Activated T-cell treated with anti-CD3 and anti-CD28 coated beads, Interleukin-2, amount 50 U/mL, for 24 hours (primary cell): ENCODE measurements around the gene MMP24OS.

Experiments
- DNase-seq: peaks from one replicate; pipeline ENCODE4 v3.0.0-alpha.2; 2020
- H3K27ac Mint-ChIP-seq: 2 replicates; pipeline ENCODE4 v1.8.0; 2020; ENCODE audit warnings: mild to moderate bottlenecking, mixed read lengths
- H3K27me3 Mint-ChIP-seq: 2 replicates; pipeline ENCODE4 v1.8.0; 2020; ENCODE audit warnings: mixed read lengths
- H3K36me3 Mint-ChIP-seq: 2 replicates; pipeline ENCODE4 v1.8.0; 2020; ENCODE audit warnings: low read depth, mixed read lengths
- H3K4me1 Mint-ChIP-seq: 2 replicates; pipeline ENCODE4 v1.8.0; 2020; ENCODE audit warnings: low read depth, mixed read lengths
- H3K4me3 Mint-ChIP-seq: 2 replicates; pipeline ENCODE4 v1.8.0; 2020; ENCODE audit warnings: mild to moderate bottlenecking, moderate library complexity, mixed read lengths
- H3K9me3 Mint-ChIP-seq: 2 replicates; pipeline ENCODE4 v1.8.0; 2020; ENCODE audit warnings: mixed read lengths

MMP24OS gene

DNA sequence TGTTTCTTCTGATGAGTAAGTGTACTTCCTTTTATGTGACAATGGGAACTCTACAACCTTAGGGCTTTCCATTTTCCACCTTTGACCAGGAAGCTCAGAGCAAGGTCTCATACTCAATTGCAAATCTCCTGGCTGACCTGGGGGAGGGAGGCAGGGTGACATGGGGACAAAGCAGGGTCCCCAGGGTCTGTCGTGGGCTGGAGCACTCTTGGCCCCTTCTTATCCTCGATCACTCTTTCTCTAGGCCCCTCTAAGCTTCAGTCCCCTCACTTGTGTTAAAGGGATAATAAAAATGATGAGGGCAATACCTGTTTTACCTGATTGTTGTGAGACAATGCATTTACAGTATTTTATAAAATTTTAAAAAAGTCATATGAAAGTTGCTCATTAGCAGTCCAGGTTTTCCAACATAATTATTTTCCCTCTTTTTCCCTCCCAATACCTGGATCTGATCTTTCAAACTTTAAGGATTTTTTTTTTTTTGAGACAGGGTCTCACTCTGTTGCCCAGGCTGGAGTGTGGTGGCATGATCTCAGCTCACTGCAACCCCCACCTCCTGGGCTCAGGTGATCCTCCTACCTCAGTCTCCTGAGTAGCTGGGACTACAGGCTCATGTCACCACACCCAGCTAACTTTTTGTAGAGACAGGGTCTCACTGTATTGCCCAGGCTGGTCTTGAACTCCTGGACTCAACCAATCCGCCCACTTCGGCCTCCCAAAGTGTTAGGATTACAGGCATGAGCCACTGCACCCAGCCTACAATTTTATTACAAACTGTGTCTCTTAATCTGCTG, 22.7 kb upstream of the MMP24OS start:
- no peak overlapping the region for H3K27ac Mint-ChIP-seq
- no peaks in the 10 kb centered on the region for H3K9me3 Mint-ChIP-seq
- peaks cover 11% of the 10 kb centered on the region for H3K36me3 Mint-ChIP-seq
- no peak overlapping the region for H3K4me3 Mint-ChIP-seq
- H3K27me3 Mint-ChIP-seq = no peaks in the 10 kb centered on the region
- no peak for DNase-seq
- peaks cover 37% of the 10 kb centered on the region for H3K4me1 Mint-ChIP-seq

DNA sequence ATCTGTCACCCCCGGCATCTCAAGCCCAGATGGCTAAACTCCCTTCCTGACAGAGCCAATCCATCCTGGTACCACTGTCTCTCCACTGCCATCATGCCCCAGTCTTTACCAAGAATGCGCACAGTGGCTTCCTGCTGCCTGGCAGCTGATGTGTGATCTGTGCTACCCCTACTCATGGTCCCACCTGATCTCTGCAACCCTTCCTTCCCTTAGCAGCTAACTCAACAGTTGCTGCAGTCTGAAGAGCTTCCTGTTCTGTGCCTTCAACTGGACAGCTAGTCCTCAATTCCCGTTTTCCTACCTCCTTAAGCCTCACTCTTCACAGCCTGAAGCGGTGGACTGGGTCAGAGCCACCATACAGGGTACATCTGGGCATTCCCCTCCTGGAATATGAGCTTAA, 21.9 kb upstream of the MMP24OS start:
- H3K27me3 Mint-ChIP-seq = no peaks in the 10 kb centered on the region
- peaks cover 28% of the 10 kb centered on the region for H3K4me1 Mint-ChIP-seq
- no peaks in the 10 kb centered on the region for H3K9me3 Mint-ChIP-seq
- no peak overlapping the region for H3K27ac Mint-ChIP-seq
- peaks cover 4% of the 10 kb centered on the region for H3K36me3 Mint-ChIP-seq
- H3K4me3 Mint-ChIP-seq = no peak overlapping the region
- no peak for DNase-seq

- Mint-ChIP-seq H3K27me3 (no peaks in the 10 kb centered on the region), H3K9me3 (no peaks in the 10 kb centered on the region), H3K4me3 (no peak overlapping the region), H3K27ac (no peak overlapping the region), H3K36me3 (no peaks in the 10 kb centered on the region), H3K4me1 (peaks cover 13% of the 10 kb centered on the region)
- DNase-seq = no peak
These were observed 20.3 kb upstream of the MMP24OS start for GRCh38 chr20:35298264-35298663.

GRCh38 chr20:35297740-35298139, 19.8 kb upstream of the MMP24OS start:
- Mint-ChIP-seq H3K4me3 (no peak overlapping the region), H3K36me3 (no peaks in the 10 kb centered on the region), H3K4me1 (peaks cover 8% of the 10 kb centered on the region), H3K27ac (no peak overlapping the region), H3K27me3 (no peaks in the 10 kb centered on the region), H3K9me3 (no peaks in the 10 kb centered on the region)
- DNase-seq = no peak

- DNase-seq = no peak
- no peaks in the 10 kb centered on the region for H3K9me3 Mint-ChIP-seq
- H3K4me1 Mint-ChIP-seq = peaks cover 3% of the 10 kb centered on the region
- H3K27me3 Mint-ChIP-seq = no peaks in the 10 kb centered on the region
- H3K36me3 Mint-ChIP-seq = no peaks in the 10 kb centered on the region
- H3K4me3 Mint-ChIP-seq = no peak overlapping the region
- no peak overlapping the region for H3K27ac Mint-ChIP-seq
These were observed 19.2 kb upstream of the MMP24OS start for GRCh38 chr20:35297155-35297554.

DNA sequence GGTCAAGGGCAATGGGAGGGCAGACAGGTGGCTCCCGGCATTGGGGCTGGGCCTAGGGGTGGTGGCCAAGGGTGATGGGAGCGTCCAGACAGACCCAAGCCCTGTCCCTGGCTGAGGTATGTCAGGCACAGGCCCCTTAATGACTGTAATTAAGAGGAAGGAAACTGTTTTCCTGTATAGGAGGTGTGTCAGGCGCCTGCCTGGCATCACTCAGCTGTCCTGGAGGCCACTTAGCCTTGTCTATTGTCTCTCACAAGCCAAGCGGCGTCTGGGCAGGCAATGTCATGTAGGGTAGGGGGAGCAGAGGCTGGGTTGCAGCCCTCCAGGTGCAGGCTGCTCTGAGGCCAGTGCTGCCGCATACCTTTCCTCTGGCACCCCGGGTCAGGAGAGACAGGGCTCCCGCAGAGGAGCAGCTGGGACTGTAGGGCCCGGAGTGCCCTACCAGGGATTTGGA, 18.2 kb upstream of the MMP24OS start:
- Mint-ChIP-seq H3K9me3 (no peaks in the 10 kb centered on the region), H3K27ac (no peak overlapping the region), H3K27me3 (no peaks in the 10 kb centered on the region), H3K4me1 (no peaks in the 10 kb centered on the region), H3K36me3 (no peaks in the 10 kb centered on the region), H3K4me3 (no peak overlapping the region)
- DNase-seq = no peak

DNA sequence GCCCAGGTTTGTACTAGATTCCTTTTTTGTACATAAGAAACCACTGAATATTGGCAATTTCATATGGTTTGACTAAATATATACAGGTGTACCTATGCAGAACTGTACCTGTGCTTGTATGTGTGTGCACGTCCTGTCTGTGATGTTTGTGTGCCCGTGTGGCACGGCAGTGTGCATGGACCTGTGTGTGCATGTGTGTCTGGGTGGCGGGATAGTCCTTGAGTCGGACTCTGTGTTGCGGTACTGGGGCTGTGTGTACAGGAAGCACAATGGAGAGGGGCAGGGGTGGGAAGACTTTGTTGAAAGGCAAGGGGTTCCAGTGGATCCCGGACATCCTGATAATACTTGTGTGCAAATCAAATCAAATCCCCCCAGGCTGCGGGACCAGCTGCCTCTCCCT, 17.8 kb upstream of the MMP24OS start:
- no peaks in the 10 kb centered on the region for H3K4me1 Mint-ChIP-seq
- no peak overlapping the region for H3K27ac Mint-ChIP-seq
- no peak overlapping the region for H3K4me3 Mint-ChIP-seq
- no peak for DNase-seq
- no peaks in the 10 kb centered on the region for H3K36me3 Mint-ChIP-seq
- no peaks in the 10 kb centered on the region for H3K27me3 Mint-ChIP-seq
- H3K9me3 Mint-ChIP-seq = no peaks in the 10 kb centered on the region

DNA sequence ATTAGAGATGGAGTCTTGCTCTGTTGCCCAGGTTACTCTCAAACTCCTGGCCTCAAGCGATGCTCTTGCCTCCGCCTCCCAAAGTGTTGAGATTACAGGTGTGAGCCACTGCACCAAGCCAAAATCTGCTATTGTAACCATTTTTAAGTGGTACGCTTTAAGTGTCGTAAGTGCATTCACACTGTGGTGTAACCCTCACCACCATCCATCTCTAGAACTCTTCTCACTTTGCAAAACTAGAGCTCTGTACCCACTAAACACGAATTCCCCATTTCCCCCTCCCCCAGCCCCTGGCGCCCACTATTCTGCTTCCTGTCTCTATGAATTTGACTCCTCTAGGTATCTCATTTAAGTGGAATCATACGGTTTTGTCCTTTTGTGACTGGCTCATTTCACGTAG, 17.1 kb upstream of the MMP24OS start:
- no peak overlapping the region for H3K4me3 Mint-ChIP-seq
- H3K27ac Mint-ChIP-seq = no peak overlapping the region
- no peaks in the 10 kb centered on the region for H3K9me3 Mint-ChIP-seq
- no peaks in the 10 kb centered on the region for H3K27me3 Mint-ChIP-seq
- no peak for DNase-seq
- no peaks in the 10 kb centered on the region for H3K4me1 Mint-ChIP-seq
- H3K36me3 Mint-ChIP-seq = no peaks in the 10 kb centered on the region

- Mint-ChIP-seq H3K27me3 (no peaks in the 10 kb centered on the region), H3K9me3 (no peaks in the 10 kb centered on the region), H3K4me3 (no peak overlapping the region), H3K27ac (no peak overlapping the region), H3K4me1 (no peaks in the 10 kb centered on the region), H3K36me3 (no peaks in the 10 kb centered on the region)
- DNase-seq = no peak
These were observed 16.4 kb upstream of the MMP24OS start for GRCh38 chr20:35294293-35294685.

GRCh38 chr20:35293303-35294292, 15.7 kb upstream of the MMP24OS start:
- Mint-ChIP-seq H3K27ac (no peak overlapping the region), H3K4me3 (no peak overlapping the region), H3K4me1 (no peaks in the 10 kb centered on the region), H3K27me3 (no peaks in the 10 kb centered on the region), H3K36me3 (no peaks in the 10 kb centered on the region), H3K9me3 (no peaks in the 10 kb centered on the region)
- no peak for DNase-seq

DNA sequence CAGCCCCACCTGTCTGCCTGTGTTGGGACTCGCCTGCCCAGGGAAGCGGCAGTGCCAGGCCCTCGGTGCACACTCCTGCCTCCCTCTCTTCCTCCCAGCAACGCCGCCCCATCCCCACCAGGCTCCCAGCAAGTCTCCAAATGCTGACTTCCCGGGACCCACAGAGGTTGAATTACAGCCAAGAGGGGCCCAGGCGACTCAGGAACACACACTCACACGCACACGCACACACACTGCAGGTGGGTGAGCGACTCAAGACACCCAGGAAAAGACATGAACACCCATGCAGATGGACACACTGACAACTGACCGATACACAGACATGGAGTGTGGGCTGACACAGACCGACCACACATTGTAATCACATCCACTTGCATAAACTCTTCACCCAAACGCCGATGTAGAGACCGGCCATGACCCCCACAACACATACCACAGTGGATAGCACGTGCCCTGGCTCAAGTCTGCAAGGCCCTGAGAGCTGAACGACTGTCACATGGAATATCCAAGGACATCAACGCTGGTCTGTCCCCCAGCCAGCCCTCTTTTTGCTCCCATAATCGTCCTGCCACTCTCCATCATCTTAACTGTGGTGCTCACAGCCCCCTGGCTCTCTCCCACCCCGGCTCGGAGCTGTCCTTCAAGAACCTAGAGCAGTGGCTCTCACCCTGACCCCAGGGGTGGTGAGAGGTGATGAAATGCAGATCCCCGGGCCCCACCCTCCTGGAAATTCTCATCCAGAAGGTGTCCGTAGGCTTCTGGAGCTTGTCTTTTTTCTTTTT, 14.8 kb upstream of the MMP24OS start:
- Mint-ChIP-seq H3K36me3 (no peaks in the 10 kb centered on the region), H3K4me3 (no peak overlapping the region), H3K9me3 (no peaks in the 10 kb centered on the region), H3K4me1 (no peaks in the 10 kb centered on the region), H3K27me3 (no peaks in the 10 kb centered on the region), H3K27ac (no peak overlapping the region)
- no peak for DNase-seq

DNA sequence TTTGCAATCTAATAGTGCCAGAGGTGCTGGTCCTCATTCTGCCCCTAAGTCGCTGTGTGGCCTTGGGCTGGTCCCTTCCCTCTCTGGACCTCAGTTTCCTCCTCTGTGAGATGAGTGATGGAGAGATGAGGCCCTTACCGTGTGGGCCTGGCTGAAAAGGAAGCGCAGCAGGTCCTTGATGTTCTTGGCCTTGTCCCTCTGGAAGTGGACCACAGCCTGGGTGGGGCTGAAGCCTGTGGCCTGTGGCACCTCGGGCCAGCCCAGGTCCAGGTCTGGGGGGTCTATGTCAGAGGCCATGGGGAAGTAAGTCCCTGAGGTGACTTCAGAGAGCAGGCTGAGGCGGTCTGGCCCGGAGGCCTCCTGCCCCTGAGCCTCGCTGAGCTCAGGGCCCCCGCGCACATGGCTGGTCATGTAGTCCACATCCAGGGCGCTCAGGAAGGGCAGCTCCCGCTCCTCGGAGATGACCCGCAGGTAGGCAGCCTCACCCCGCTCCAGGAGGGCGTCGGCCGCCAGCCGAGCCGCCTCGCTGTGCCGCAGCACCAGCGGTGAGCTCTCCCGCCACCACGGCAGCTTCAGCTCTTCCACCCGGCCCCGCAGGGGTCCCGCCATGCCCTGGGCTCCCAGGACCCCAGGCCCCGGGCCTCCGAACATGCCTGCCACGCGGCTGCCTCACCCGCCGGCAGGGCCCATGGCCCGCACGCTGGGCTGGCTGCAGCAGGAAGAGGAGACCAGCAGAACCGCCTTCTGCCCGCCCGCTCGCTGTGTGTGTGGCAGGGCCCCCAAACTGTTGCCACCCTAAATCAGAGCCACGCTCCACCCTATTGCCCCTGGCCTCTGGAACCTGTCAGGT, 14.0 kb upstream of the MMP24OS start, which contains the start of gene FAM83C:
Gene FAM83C, minus strand, starts transcription at position 772 of the 850 bp plus-strand sequence. Its CDS starts 121 bp downstream, at position 651.
- H3K27ac Mint-ChIP-seq = no peak within 1 kb of the TSS
- DNase-seq = no peak
- H3K36me3 Mint-ChIP-seq = no peaks in the 10 kb centered on the region

GRCh38 chr20:35290887-35291417, 13.0 kb upstream of the MMP24OS start:
- Mint-ChIP-seq H3K4me1 (peaks cover 2% of the 10 kb centered on the region), H3K36me3 (no peaks in the 10 kb centered on the region), H3K27me3 (no peaks in the 10 kb centered on the region), H3K4me3 (no peak overlapping the region), H3K9me3 (no peaks in the 10 kb centered on the region), H3K27ac (no peak overlapping the region)
- DNase-seq = no peak

More for the DNA sequence above, 14.0 kb upstream of the MMP24OS start, which contains the start of gene FAM83C:
- Mint-ChIP-seq H3K27me3 (no peaks in the 10 kb centered on the region), H3K4me1 (no peaks in the 10 kb centered on the region), H3K9me3 (no peaks in the 10 kb centered on the region), H3K4me3 (no peak within 1 kb of the TSS)
